ACHN (cell line): ENCODE data around the gene SLC25A47.

Source experiments
- DNase-seq: peaks from one replicate; pipeline ENCODE4 v3.0.0-alpha.2; 2015
- in situ Hi-C: cut with HindIII; loops from 2 replicates; pipeline ENCODE4 v1.10.0; 2017; ENCODE audit warnings: low sequenced_read_pairs, low pct_ligation_motif_present, low pct_unique_long_range_greater_than_20kb

The SLC25A47 gene

DNA sequence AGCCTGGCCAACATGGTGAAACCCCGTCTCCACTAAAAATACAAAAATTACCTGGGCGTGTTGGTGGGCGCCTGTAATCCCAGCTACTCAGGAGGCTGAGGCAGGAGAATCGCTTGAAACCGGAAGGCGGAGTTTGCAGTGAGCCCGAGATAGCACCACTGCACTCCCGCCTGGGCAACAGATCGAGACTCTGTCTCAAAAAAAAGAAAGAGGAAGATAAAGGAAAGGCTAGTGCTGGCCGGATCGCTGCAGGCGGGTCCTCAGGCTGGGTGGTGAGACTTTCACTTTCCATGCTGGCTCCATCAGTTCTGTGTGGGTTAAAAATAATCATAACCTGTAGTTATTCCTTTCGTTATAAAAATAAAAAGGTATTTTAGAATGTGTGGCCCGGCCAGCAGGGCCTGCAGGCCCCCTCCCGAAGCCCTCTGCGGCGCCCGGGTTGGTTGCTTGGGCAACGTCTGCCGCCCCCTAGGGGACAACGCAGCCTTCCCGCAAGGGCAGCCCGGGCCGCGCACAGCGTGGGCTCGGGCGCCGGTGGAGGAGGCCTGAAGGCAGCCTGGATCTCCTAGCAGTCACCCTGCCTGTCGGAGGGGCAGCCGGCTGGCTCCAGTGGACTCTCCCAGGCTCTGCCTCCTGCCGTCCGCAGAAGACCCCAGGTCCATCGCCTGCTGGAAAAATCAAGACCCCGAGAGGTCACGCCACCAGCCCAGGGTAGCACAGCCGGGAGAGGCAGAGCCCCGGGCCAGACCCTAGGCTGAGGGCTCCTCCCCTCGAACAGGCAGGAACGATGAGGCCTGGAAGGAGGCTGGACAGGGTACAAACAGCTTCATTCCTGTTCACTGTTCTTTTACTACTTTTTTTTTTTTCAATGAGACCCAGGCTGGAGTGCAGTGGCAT is 5.0 kb upstream of the SLC25A47 start:
- in situ Hi-C loops = no loop called here
- no peak for DNase-seq

DNA sequence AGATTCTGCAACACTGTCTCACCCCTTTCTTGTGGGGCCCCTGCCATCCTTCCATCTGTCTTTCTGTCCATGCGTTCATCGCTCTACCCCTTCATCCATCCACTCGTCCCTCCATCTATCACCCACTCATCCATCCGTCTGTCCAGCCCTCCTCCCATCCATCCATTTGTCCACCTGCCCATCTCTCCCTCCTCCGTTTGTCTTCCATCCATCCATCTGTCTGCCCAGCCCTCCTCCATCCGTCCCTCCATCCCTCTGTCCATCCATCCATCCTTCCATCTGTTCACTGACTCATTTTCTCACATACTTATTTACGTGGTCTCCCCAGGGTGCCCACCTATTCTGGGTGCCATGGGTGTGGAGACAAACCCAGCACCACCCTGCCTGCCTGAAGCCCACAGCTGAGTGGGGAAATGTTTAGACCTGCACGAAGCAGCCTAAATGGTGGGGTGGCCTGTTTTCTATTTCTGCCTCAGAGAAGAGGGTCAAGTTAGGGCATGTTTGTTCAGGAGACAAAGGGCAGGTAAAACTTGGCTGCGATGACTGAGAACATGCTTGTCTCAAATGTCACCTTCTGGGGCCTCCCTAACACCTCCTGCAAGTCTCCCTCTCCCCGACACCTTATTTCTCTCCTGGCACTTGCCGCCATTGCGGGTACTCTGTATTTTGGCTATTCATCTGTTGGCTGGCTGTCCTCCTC is 2.8 kb upstream of the SLC25A47 start:
- in situ Hi-C loops = no loop called here
- no peak for DNase-seq

DNA sequence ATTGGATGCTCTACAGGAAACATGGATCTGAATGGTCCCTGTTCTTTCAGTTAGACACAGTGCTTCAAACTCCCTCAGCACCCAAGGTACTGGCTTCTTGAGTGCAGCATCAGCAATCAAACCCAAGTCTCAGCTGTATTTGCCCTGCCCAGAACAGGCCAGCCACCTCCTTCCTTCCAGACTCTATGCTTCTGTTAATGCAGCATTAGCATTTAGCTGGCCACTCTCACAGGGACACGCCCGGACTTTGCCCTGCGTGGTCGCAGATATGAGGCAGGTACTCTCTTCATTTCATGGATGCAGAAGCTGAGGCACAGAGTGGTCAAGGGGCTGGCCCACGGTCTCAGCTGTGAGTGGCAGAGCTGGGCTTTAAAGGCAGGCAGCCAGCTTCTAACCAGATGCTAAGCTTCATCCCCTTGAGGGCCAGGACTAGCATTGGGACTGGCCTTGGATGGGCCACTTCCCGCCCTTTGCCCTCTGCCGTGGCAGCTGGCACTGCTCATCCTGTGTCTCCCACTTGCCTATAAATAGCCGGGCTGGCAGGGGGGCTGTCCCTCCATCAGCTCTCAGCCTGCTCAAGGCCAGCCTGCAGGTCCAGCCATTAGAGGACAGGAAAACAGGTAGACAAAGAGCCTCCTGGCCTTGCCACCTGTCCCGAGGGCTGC is 1.5 kb upstream of the SLC25A47 start:
- DNase-seq = no peak
- in situ Hi-C loops = no loop called here

DNA sequence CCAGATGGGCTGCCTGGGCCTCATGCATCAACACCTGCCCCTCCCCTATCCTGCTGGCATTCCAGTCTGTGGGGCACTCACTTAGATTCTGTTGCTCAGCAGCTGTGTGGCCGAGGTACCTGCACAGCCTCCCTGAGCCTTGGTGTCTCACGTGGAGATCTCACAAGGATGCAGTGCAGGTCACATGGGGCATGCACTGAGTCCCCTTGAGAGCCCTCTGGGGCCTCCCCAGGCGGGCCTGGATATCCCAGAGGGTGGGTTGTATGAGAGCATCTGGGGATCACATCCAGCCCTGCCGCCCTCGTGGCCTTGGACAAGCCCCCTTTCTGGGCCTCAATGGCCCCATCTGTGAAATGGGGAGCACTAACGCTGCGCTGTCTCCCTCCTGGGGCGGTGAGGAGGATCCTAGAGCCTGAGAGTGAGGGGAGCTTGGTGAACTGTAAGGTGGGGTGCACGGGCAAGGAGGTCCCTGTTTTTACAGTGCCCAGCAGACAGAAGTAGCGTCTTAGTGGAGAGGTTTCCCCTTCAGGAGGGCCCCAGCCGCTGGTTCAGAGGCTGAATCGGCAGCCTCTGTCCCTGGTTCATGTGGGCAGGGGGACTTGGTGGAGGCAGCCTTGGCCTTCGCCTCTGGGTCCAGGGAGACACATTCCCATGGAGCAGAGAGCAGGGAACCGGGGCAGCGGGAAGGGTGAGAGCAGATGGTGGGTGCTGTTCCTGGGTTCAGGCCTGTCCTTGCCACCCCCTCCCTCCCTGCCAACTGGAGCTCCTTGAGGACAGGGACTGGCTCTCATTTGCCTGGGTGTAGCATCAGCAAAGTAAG is 791 bp upstream of the SLC25A47 start:
- in situ Hi-C loops = no loop called here

DNA sequence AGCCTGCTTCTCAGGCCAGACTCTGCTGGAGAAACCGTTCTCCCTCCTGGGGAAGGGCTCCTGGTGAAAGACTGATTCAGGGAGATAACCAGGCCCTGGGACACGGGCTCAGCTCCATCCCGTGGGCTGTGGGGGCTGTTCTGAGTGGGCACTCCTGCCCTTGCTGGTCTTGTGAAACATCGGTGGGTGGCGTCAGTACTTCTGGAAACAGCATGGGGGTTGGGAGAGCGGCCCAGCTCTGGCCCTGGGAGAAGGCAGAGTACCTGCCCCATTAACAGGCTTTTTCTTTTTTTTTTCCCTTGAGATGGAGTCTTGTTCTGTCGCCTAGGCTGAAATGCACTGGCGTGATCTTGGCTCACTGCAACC is 786 bp downstream of the SLC25A47 start:
- in situ Hi-C loops = no loop called here

More for the DNA sequence above, 791 bp upstream of the SLC25A47 start:
- no peak for DNase-seq

DNA sequence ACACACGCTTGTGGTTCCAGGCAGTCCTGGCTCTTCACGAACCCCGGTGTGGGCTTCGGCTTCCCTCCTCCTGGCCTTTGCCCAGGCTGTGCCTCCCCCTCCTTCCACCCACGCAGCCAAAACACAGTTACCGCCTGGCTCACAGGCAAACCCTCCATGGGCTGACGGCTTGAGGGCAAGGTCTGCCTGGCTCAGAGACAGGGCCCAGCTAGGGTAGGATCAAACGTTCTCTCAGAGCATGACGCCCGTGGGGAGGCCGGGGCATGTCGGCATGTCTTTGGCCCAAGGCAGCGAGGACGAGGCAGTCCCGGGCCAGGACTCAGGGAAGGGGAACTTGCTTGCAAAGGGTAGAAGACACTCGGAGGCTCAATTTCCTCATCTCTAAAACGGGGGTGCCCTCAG is 2.1 kb downstream of the SLC25A47 start:
- DNase-seq = no peak
- in situ Hi-C loops = no loop called here

More for the DNA sequence above, 786 bp downstream of the SLC25A47 start:
- DNase-seq = no peak

DNA sequence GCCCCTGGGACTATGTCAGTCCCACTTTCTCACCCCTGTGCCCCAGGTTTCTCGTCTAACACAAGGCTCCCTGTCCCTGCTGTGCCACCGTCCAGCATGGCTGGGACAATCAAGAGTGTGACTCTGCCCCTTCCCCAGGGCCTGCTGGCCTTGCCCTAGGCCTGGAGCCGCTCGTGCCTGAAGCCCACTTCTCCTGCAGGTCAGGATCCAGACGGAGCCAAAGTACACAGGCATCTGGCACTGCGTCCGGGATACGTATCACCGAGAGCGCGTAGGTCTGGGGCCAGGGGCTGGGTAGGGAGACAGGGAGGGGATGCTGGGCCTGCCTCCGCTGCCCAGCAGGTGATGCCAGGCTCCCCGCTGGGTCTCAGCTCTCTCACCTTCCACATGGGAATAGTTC is 2.8 kb downstream of the SLC25A47 start:
- in situ Hi-C loops = no loop called here

DNA sequence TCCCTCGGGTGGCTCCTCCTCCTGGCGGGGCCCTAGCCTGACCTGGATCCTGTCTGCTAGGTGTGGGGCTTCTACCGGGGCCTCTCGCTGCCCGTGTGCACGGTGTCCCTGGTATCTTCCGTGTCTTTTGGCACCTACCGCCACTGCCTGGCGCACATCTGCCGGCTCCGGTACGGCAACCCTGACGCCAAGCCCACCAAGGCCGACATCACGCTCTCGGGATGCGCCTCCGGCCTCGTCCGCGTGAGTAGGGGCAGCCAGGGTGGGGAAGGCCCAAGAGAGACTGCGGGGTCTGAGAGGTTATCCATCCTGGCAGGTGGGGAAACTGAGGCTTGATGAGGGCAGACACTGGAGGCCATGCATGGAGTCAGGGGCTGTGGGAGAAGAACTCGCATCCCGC is 4.0 kb downstream of the SLC25A47 start:
- in situ Hi-C loops = no loop called here
- DNase-seq = no peak

More for the DNA sequence above, 2.8 kb downstream of the SLC25A47 start:
- DNase-seq = no peak

DNA sequence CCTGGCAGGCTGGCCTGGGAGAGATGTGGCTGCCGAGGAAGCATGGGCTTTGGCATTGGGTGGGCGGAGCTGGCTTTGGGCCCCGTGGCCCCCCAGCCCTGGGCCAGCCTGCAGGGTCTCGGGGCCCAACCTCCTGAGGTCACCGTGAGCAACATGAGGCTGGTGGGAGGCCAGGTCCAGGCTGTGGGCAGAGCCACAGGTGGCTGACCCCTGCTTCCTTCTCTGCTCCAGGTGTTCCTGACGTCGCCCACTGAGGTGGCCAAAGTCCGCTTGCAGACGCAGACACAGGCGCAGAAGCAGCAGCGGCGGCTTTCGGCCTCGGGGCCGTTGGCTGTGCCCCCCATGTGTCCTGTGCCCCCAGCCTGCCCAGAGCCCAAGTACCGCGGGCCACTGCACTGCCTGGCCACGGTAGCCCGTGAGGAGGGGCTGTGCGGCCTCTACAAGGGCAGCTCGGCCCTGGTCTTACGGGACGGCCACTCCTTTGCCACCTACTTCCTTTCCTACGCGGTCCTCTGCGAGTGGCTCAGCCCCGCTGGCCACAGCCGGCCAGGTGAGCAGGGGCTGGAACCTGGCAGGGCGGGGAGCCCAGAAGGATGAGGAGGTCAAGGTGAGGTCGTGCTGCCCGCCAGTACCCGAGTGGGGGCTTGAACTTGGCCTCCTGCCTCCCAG is 5.5 kb downstream of the SLC25A47 start:
- in situ Hi-C loops = no loop called here
- no peak for DNase-seq

DNA sequence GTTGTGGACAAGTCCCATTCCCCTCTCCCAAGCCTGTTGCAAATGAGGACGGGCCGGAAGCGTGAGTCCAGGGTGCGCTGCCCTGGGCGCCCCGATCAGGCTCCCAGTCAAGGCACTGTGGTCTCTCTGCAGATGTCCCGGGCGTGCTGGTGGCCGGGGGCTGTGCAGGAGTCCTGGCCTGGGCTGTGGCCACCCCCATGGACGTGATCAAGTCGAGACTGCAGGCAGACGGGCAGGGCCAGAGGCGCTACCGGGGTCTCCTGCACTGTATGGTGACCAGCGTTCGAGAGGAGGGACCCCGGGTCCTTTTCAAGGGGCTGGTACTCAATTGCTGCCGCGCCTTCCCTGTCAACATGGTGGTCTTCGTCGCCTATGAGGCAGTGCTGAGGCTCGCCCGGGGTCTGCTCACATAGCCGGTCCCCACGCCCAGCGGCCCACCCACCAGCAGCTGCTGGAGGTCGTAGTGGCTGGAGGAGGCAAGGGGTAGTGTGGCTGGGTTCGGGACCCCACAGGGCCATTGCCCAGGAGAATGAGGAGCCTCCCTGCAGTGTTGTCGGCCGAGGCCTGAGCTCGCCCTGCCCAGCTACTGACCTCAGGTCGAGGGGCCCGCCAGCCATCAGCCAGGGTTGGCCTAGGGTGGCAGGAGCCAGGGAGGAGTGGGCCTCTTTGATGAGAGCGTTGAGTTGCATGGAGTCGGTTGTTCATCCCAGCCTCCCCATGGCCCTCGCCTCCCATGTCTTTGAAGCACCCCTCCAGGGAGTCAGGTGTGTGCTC is 6.3 kb downstream of the SLC25A47 start:
- in situ Hi-C loops = no loop called here
- DNase-seq = no peak

DNA sequence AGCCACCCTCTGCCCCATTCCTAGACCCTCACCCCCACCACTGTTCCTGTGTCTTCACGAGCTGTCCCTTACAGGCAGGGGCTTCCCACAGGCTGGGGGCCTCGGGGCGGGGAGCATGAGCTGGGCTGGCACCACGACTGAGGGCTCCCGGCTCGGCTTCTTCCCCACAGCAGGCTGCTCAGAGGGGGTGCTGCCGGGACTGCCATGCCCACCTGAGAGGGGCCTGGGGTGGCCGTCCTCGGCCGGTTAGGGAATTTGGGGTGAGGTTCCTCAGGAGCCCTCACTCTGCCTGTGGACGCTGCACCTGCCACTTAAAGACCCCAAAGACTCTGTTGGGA is 6.8 kb downstream of the SLC25A47 start:
- in situ Hi-C loops = no loop called here
- no peak for DNase-seq

DNA sequence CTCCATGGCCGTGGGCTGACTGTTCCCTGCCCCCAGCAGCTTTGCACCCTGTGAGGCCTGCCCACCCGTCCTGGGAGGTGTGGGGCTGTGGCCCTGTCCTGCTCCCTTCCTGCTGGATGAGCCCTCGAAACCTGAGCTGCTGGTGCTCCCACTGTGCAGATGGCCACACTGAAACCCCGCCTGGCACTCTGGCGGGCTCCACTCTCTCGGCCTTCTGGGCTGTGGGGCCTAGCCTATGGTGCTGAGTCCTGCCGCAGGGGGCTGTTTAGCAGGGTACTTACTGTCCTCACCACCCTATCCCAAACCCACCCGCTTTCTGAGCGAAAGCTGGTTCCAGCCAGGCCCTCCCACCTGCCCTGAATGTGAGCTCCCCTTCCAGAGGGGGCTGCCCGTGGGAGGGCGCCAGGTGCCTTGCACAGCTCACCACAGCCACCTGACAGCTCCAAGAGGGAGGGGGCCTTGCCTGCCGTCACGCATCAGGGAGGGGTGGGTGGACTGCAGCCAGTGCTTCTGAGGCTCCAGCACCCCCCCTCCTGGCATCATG is 7.3 kb downstream of the SLC25A47 start:
- in situ Hi-C loops = no loop called here
- DNase-seq = no peak

DNA sequence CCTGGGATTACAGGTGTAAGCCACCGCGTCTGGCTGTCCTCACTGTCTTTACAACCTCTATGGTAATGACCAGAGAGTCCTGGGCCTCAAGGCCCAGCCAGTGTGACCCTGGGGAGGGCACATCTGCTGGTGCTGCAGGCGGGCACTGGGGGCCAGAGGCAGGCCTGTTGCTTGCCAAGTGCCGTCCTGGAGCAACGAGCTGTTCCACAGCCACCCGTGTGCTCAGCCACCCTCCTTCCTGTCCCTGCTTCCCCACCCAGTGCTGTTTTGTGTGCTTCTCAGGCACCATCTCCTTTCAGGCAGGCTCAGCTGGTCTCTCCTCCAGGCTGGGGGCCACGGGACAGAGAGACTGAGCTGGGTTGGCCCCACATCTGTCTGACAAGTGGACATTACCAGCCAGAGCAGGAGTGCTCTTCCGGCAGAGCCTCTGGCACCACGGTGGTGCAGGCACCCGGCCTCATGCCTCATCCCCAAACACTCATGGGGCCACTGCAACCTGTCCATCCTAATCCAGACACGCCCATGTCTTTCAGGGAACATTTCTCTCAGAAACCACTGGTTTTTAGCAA is 9.0 kb downstream of the SLC25A47 start:
- in situ Hi-C loops = no loop called here

DNA sequence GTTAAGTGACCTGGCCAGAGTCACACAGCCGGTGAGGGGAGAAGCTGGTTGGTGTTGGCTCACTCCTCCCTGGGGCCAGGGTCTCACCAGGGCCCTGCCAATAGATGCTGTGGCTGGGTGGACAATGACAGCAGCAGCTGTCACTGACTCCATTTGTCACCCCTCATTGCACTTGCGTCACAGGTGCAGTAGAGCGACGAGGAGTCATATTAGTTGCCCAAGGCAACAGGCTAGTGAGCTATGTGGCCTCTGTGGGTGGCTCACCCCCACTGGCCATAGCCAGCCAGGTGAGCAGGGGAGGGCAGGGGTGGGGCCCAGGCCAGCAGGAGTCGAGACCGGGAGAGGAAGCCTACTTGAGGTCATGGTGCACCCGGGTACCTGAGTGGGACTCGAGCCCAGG is 9.7 kb downstream of the SLC25A47 start:
- DNase-seq = no peak
- in situ Hi-C loops = no loop called here

More for the DNA sequence above, 9.0 kb downstream of the SLC25A47 start:
- DNase-seq = no peak

DNA sequence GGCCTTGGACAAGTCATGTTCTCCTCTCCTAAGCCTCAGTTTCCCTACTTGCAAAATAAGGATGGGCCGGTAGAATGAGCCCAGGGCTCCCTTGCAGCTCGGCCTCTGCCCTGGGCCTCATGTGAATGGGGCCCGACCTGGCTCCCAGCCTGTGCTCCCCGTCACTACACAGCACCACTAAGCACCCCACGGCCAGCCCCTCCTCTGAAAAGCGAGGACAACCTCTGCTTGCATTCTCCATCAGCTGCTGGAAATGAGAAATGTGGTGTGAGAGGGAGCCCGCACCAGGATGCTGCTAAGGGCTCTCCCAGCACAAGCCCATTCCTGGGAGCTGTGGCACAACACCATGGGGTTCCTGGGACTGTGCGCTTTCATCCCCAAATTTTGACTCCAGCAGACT is 10.2 kb downstream of the SLC25A47 start:
- in situ Hi-C loops = no loop called here
- no peak for DNase-seq

DNA sequence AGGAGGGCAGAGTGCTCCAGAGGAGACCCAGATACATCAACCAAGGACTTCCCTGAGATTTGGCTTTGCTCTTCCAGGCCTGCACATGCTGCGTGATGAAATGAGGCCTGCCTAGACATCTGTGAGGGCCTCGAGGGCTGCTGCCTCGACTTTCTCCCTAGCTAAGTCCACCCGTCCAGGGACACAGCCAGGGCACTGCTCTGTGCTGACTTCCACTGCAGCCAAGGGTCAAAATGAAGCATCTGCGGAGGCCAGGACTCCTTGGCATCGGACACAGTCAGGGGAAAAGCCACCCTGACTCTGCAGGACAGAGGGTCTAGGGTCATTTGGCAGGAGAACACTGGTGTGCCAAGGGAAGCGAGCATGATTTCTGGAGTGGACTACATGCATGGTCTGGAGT is 10.7 kb downstream of the SLC25A47 start:
- in situ Hi-C loops = no loop called here
- DNase-seq = no peak

DNA sequence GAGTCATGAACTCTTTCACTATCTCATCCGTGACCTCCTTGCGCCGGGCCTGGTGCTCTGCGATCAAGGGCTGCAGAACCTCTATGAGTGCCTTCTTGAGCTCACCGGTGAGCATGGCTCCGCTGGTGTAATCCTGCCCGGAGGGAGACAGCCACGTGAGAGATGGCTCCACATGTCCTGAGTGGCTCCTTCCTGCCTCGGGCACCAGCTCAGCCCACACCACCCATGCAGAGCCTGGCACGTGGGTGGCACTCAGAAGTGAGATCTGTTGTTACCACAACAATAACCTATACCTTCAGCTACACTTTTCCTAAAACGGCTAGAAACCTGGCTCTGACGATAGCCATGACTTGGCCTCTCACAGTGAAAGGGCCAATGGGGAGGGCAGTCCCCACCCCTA is 11.8 kb downstream of the SLC25A47 start:
- DNase-seq = no peak
- in situ Hi-C loops = no loop called here
